ENCODE data around the gene KAT8. TPM values are rescaled to one million over a fixed set of nuclear protein-coding genes. Genes with fewer than 3 reads are reported as not detected.
A peak's percentile ranks its signal among the peaks of the same experiment; 100 is the strongest.

The KAT8 gene
- total RNA-seq, 1 donor from 2014 or later: 72.0 TPM

DNA sequence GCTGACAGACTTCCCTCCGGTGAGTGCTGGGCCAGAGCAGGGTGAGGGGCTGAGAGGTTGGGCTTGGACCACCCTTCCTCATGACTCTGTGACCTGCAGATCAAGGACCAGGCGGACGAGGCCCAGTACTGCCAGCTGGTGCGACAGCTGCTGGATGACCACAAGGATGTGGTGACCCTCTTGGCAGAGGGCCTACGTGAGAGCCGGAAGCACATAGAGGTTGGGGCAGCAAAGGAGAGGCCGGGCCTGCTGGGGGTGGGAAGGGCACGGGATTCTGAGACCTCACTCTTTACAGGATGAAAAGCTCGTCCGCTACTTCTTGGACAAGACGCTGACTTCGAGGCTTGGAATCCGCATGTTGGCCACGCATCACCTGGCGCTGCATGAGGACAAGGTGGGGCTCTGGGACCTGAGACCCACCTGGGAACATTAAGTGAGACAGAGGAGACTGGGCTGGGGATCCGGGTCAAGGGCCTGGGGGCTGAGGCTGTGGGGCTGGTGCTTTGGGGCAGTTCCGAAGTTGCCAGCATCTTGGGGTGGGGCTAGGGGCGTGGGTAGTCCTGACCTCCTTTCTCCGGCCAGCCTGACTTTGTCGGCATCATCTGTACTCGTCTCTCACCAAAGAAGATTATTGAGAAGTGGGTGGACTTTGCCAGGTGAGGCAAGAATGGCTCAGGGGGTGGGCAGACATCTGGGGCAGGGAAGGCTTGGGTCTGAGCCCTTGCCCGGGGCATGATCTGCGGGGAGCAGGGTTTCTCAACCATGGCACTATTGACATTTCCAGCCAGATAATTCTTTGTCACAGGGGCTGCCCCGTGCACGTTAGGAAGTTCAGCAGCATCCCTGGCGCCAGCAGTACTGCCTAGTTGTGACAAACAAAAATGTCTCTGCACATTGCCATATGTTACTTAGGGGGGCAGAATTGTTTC, 7.1 kb upstream of the KAT8 start:
- TF ChIP-seq, protein P1, sequence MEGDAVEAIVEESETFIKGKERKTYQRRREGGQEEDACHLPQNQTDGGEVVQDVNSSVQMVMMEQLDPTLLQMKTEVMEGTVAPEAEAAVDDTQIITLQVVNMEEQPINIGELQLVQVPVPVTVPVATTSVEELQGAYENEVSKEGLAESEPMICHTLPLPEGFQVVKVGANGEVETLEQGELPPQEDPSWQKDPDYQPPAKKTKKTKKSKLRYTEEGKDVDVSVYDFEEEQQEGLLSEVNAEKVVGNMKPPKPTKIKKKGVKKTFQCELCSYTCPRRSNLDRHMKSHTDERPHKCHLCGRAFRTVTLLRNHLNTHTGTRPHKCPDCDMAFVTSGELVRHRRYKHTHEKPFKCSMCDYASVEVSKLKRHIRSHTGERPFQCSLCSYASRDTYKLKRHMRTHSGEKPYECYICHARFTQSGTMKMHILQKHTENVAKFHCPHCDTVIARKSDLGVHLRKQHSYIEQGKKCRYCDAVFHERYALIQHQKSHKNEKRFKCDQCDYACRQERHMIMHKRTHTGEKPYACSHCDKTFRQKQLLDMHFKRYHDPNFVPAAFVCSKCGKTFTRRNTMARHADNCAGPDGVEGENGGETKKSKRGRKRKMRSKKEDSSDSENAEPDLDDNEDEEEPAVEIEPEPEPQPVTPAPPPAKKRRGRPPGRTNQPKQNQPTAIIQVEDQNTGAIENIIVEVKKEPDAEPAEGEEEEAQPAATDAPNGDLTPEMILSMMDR (IDR thresholded peaks at IDR 0.05; ENCODE audit: borderline replicate concordance): no peak
- H3K27ac ChIP-seq (replicated peaks): no peak overlapping the region
- no peak for DNase-seq

GRCh38 chr16:31111881-31112466, 5.5 kb upstream of the KAT8 start:
- intact Hi-C loops (cut with micrococcal nuclease): no loop called here
- TF ChIP-seq, protein P1 (IDR thresholded peaks at IDR 0.05; ENCODE audit: borderline replicate concordance): no peak
- Histone ChIP-seq H3K36me3 (peaks cover 34% of the 10 kb centered on the region), H3K27me3 (ENCODE audit: low read depth) (no peaks in the 10 kb centered on the region), H3K9me3 (replicated peaks) (no peaks in the 10 kb centered on the region), H3K27ac (replicated peaks) (peak overlapping the region; percentile 99), H3K4me3 (no peak overlapping the region), H3K4me1 (peaks cover 65% of the 10 kb centered on the region)
- DNase-seq: no peak

More for the DNA sequence above, 7.1 kb upstream of the KAT8 start:
- Histone ChIP-seq H3K4me3 (no peak overlapping the region), H3K9me3 (replicated peaks) (no peaks in the 10 kb centered on the region), H3K36me3 (peaks cover 34% of the 10 kb centered on the region), H3K27me3 (ENCODE audit: low read depth) (no peaks in the 10 kb centered on the region), H3K4me1 (peaks cover 62% of the 10 kb centered on the region)
- intact Hi-C loops (cut with micrococcal nuclease): no loop called here

DNA sequence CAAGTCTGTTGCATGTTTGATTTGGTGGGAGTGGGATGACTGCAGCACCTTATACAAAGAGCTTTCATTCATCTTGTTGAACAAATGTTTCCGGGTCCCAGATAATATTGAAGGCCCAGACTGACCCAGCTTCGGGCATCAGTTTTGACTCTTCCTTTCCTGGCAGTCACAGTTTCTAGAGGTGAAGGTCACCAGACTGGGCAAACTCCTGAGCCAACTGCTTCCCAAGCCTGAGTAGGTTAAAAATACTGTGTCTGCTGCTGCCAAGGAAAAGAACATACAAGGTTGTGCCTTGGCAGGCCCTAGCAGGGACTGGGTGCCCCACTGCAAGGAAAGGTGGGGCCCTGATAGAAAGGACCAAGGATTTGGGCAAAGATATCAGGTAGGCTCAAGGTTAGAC, 4.8 kb upstream of the KAT8 start:
- H3K27me3 ChIP-seq (ENCODE audit: low read depth): no peaks in the 10 kb centered on the region
- intact Hi-C loops (cut with micrococcal nuclease): no loop called here
- H3K27ac ChIP-seq (replicated peaks): peak overlapping the region; percentile 99
- no peak overlapping the region for H3K4me3 ChIP-seq
- TF ChIP-seq, protein P1 (IDR thresholded peaks at IDR 0.05; ENCODE audit: borderline replicate concordance): no peak
- DNase-seq: no peak
- H3K4me1 ChIP-seq: peaks cover 68% of the 10 kb centered on the region
- H3K9me3 ChIP-seq (replicated peaks): no peaks in the 10 kb centered on the region
- peaks cover 34% of the 10 kb centered on the region for H3K36me3 ChIP-seq

DNA sequence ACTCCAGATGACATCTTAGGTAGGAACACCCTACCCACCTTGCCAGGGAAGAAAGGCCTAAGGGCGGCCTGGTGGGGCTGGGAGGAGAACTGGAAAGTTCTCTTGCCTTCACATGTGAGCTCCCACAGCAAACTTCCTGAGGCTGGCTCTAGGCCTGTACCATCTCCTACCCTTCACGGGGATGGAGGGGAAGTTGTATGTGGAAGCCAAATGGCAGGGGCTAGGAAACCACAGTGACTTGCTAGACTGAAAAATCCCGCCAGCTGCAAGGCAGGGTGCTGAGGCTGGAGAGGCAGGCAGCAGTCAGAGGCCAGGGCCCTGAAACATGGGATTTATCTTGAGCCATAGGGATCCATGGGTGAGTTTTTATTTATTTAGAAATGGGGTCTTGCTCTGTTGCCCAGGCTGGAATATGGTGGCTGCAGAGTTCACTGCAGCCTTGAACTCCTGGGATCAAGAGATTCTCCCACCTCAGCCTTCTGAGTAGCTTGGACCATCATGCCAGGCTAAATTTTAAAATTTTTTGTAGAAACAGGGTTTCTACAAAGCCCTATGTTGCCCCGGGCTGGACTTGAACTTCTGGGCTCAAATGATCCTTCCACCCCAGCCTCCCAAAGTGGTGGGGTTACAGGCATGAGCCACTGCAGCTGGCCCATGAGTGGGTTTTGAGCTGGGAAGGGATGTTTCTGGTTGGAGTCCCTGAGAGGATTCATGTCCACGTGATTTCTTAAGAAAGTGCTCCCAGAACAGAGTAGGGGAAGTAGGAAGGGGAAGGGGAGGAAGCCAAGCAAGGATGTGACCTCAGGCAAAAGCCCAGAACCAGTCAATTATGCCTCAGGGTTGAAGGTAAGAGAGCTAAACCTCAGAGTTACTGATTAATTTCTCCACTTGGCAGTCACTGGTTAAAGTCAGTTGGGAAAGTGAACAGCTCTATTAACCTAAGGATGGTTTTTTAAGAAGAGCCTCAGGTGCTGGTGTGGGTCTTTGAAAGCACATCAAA, 4.0 kb upstream of the KAT8 start:
- TF ChIP-seq, protein P1 (IDR thresholded peaks at IDR 0.05; ENCODE audit: borderline replicate concordance): no peak
- intact Hi-C loops (cut with micrococcal nuclease): no loop called here
- no peaks in the 10 kb centered on the region for H3K9me3 ChIP-seq (replicated peaks)
- peaks cover 34% of the 10 kb centered on the region for H3K36me3 ChIP-seq
- peak overlapping the region; percentile 33 for H3K4me3 ChIP-seq
- peak overlapping the region; percentile 99 for H3K27ac ChIP-seq (replicated peaks)
- peaks cover 69% of the 10 kb centered on the region for H3K4me1 ChIP-seq
- H3K27me3 ChIP-seq (ENCODE audit: low read depth): no peaks in the 10 kb centered on the region
- no peak for DNase-seq

DNA sequence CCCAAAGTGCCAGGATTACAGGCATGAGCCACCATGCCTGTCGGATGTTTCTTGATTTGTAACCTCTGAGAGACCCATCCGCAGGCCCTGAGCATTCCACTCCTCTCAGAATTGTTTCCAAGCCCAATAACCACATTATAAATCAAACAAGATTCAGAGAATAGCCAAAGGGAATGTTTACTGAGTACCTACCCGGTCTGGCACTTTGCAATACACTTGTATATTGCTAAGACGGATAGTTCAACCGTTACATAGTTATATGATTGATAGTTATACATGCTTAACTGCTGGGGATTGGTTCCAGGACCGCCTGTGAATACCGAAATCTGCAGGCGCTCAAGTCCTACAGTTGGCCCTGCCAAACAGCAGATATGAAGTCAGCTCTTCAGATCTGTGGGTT, 3.0 kb upstream of the KAT8 start:
- DNase-seq: no peak
- peak overlapping the region; percentile 99 for H3K27ac ChIP-seq (replicated peaks)
- no peaks in the 10 kb centered on the region for H3K9me3 ChIP-seq (replicated peaks)
- TF ChIP-seq, protein P1 (IDR thresholded peaks at IDR 0.05; ENCODE audit: borderline replicate concordance): no peak
- no peaks in the 10 kb centered on the region for H3K27me3 ChIP-seq (ENCODE audit: low read depth)
- peaks cover 37% of the 10 kb centered on the region for H3K36me3 ChIP-seq
- peaks cover 69% of the 10 kb centered on the region for H3K4me1 ChIP-seq
- intact Hi-C loops (cut with micrococcal nuclease): no loop called here
- no peak overlapping the region for H3K4me3 ChIP-seq
